HG03196 (cell line): ENCODE measurements around the gene URM1.
"Not testable (repeated sequence)": the region's sequence is repeated elsewhere in the genome, so short reads cannot be mapped to it uniquely, and the experiment has no call there.

Experiments
- ATAC-seq: cut with Tn5 transposase; IDR thresholded peaks from one replicate; pipeline ENCODE4 v1.9.1; 2021; ENCODE audit not compliant: unreplicated experiment

Gene URM1

GRCh38 chr9:128370752-128371629 lies at the start of gene URM1:
Gene URM1, plus strand, starts transcription at chr9:128371374. Its CDS starts 7 bp downstream, at chr9:128371381.
- peak; percentile 82 for ATAC-seq

GRCh38 chr9:128321879-128322403 lies 49.2 kb upstream of the URM1 start:
- peak; percentile 16 for ATAC-seq

- peak; percentile 83 for ATAC-seq
These were observed 48.6 kb upstream of the URM1 start, which contains the start of the genes COQ4 and TRUB2 for GRCh38 chr9:128322404-128323211. Gene COQ4, plus strand, starts transcription at chr9:128322839. Its CDS starts 20 bp downstream, at chr9:128322859. Gene TRUB2, minus strand, starts transcription at chr9:128322447. Its CDS starts 39 bp downstream, at chr9:128322408.

GRCh38 chr9:128323212-128323730 lies 47.9 kb upstream of the URM1 start:
- ATAC-seq: no peak

GRCh38 chr9:128323791-128324190 lies 47.4 kb upstream of the URM1 start:
- no peak for ATAC-seq

- ATAC-seq: no peak
These were observed 46.8 kb upstream of the URM1 start for GRCh38 chr9:128324401-128324800.

- no peak for ATAC-seq
These were observed 45.5 kb upstream of the URM1 start for GRCh38 chr9:128325629-128326028.

- ATAC-seq: no peak
These were observed 37.7 kb upstream of the URM1 start for GRCh38 chr9:128333451-128333869.

- ATAC-seq: no peak
These were observed 36.0 kb upstream of the URM1 start for GRCh38 chr9:128335161-128335560.

- no peak for ATAC-seq
These were observed 35.3 kb upstream of the URM1 start for GRCh38 chr9:128335914-128336313.

- ATAC-seq: no peak
These were observed 33.2 kb upstream of the URM1 start for GRCh38 chr9:128337936-128338335.

GRCh38 chr9:128338852-128339614 lies 32.1 kb upstream of the URM1 start:
- not testable (repeated sequence) for ATAC-seq

GRCh38 chr9:128339761-128340690 lies 31.1 kb upstream of the URM1 start, which contains the start of gene SLC27A4:
Gene SLC27A4, plus strand, starts transcription at chr9:128340527. Its CDS starts 2,606 bp downstream, at chr9:128343133.
- peak; percentile 82 for ATAC-seq

- no peak for ATAC-seq
These were observed 30.3 kb upstream of the URM1 start for GRCh38 chr9:128340691-128341434.

- no peak for ATAC-seq
These were observed 29.7 kb upstream of the URM1 start for GRCh38 chr9:128341435-128341849.

GRCh38 chr9:128342971-128343680 lies 28.0 kb upstream of the URM1 start:
- no peak for ATAC-seq

- ATAC-seq: no peak
These were observed 27.3 kb upstream of the URM1 start for GRCh38 chr9:128343855-128344254.
